Head of caudate nucleus (tissue), 42 donors: Measurements from ENCODE around the gene MOB2.

ENCODE experiments used
- DNase-seq, 42 donors: peaks; one replicate each; pipeline versions ENCODE4 v3.0.0 to v3.0.0-alpha.2; 2020 to 2021; ENCODE audit warnings: mixed read lengths in 7 of 42
- intact Hi-C: fragments of 100-400 bp; cut with DNase I; formaldehyde crosslinking; loops from one replicate; pipeline ENCODE4 v1.15.0; 2022

Gene MOB2

DNA sequence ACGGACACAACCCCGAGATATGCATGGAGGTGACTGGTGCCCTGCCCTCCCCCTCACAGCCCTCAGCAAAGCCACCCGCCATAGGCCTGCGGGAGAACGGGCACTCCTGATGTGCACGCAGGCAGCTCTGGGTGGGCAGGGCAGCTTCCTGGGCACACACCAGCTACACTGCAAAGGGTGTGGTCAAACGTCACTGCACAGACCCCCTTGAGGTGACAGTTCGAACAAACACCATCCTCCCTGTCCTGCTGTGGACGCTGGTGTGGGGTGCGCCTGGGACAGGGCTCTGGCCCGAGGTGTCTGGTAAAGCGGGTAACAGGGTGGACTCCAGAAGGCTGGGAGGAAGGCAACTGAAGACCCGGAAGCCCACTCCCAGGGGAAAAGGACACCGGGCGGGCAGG is 21.9 kb upstream of the MOB2 start:
- DNase-seq, result no peak

DNA sequence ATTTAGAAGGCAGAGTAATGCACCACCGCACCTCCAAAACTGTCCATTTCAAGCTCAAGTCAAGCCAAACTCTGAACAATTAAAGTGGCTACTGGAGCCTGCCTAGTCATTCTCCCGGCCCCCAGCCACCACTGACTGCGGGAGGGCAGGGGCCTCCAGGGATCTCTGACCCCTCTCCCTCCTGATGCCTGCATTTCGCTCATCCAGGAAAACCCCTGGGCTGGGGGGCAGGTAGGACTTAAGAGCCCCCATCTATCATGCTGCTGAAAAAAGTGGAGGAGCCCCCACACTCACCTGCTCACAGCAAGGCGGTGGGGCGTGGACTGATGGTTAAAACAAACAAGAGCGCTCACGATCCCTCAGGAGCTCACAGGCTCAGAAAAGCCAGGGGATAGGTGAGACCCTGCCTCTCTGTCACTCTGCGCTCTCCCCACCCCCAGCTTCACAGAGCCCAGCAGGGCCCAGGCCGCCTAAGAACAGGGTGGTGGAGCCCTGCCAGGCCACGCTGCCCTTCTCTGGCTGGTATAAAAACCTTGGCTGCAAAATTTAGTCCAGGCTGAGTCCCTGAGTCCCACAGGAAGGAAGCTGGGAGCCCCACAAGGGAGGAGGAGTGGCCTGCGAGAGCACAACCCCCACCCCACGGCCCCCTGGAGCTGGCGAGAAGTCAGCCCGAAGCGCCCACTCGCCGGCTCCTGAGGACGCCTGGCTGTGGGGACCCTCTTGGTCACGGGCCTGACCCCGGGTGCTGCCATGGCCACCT is 21.0 kb upstream of the MOB2 start:
- intact Hi-C loops, result no loop called here
- peak in 7 of 42 donors; percentile 24 to 73 (median 39) for DNase-seq

More for the DNA sequence above, 21.9 kb upstream of the MOB2 start:
- intact Hi-C loops, result no loop called here

DNA sequence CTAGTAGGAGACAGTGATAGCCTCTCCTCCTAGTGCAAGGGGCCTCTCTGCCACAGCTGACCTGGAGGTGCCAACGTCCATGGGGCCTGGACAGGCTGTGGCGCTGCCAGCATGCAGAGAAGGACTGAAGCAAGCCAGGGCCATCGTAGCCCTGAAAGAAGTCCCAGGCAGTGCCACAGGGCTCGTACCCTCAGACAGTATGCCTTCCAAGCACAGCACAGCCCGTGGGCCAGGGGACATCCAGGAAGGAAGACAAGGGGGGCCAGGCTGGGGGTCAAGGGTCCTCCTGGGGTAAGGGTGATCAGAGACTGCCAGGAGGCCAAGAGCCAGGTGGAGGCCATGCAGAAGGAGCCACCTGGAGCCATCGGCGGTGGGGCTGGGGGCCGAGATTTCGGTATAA is 20.4 kb upstream of the MOB2 start:
- DNase-seq, result no peak
- intact Hi-C loops, result no loop called here

- DNase-seq, result no peak
- intact Hi-C loops, result no loop called here
Measured at GRCh38 chr11:1505480-1505879, 18.9 kb upstream of the MOB2 start.

DNA sequence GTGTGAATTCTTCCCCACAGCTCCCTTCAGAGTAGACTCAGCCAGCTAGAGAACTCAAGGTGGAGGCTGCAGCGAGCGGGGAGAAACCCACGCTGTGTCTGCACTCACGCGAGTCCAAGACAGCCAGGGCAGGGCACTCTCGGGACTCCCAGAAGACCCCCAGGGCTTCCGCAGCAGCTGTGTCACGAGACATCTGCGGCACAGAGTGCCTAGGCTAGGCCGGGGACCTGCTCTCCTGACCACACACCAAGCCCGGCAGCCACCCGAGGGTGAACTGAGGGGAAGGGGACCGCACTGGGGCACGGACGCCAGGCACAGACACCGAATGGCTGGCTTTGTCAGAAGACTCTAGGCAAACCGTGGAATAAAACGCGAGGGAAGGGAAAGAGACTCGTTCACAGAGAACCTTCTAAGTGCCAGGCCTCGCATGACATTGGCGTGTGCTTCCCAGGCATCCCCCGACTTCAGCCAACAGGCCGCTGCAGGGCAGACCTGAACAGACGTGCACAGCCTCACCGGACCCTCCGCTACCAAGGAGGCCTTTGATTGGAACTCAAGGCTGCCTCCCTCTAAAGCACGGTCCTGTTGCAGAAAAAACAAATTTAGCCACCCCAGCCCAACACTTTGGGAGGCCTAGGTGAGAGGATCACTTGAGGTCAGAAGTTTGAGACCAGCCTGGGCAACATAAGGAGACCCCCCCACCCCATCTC is 18.2 kb upstream of the MOB2 start:
- intact Hi-C loops, result no loop called here
- DNase-seq, result no peak

- DNase-seq, result no peak
- intact Hi-C loops, result no loop called here
Measured at GRCh38 chr11:1504138-1504537, 17.6 kb upstream of the MOB2 start.

- DNase-seq, result peak in 40 of 42 donors; percentile 25 to 83 (median 56)
- intact Hi-C loops, result no loop called here
Measured at GRCh38 chr11:1503708-1504104, 17.1 kb upstream of the MOB2 start.

DNA sequence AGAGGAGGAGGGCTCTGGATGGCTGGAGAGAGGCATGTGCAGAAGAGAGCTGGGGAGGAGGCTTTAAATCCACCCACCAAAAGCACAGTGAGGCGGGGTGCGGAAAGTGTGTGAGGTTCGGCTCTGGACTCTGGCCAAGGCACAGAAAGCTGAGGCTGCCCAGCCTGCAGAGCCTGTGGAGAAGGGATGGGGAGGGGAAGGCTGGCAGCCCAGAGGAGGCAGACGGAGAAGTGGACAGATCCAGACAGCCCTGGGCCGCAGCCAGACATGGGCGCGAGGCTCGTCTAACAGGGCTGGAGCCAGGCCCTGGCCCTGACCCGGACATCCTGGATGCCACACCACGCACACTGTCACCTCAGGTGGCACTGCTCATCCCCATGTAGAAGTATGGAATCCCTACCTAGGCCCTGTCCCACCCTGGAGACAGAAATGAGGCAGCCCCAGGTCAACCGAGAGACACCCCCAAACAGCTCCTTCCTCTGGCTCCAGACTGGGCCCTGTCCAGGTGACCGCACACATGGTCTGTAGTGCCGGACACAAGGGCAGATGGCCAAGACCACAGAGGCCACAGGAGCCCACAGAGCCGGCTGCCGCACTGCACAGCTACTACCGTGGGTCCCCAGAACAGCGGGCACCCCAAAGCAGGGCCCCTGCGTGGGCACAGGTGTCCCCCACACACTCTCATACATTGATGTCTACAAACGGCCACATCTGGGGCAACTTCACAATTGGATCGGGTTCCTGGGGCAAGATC is 16.6 kb upstream of the MOB2 start:
- peak in 41 of 42 donors; percentile 32 to 83 (median 63) for DNase-seq
- intact Hi-C loops, result no loop called here

DNA sequence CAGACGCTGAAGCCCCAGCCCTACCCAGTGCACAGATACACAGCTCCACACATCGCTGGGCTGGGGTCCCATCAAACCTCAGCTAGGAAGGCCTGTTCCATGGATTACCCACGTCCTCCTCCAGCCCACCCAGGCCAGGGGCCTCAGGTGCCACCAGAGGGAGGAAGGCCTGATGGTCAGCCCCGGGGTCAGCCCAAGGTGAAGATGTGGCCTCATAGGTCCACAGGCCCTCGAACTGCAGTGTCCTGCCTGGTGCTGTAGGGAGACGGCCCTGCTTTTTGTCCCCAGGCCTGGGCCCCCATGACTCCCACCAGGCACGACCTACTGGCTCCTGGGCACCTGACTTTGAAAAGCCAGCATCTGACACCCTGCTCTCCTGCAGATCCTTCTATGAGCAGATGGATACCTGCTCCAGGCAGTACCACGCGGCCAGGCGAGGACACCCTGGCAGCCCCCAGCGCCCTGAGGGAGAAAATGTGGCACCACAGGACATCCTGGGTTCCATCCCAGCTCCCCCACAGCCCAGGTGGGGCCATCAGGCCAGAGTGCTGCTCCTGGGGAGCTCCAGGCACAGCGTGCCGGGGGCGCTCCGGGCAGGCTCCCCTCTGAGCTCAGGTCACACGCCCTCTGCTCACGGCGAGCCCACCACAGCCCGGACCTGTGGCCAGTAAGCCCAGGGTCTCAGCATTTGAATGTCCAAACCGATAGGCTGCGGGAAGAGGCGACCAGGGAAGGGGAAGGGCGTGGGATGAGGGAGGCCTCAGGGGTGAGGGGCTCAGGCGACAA is 15.8 kb upstream of the MOB2 start:
- no peak for DNase-seq
- intact Hi-C loops, result no loop called here

GRCh38 chr11:1501421-1502167 is 15.0 kb upstream of the MOB2 start:
- intact Hi-C loops, result no loop called here
- peak in 1 of 42 donors; percentile 40 for DNase-seq

- no peak for DNase-seq
- intact Hi-C loops, result no loop called here
Measured at GRCh38 chr11:1500466-1501420, 14.2 kb upstream of the MOB2 start.

- DNase-seq, result no peak
- intact Hi-C loops, result no loop called here
Measured at GRCh38 chr11:1499899-1500298, 13.3 kb upstream of the MOB2 start.

GRCh38 chr11:1499261-1499890 is 12.8 kb upstream of the MOB2 start:
- intact Hi-C loops, result no loop called here
- DNase-seq, result peak in 1 of 42 donors; percentile 2

DNA sequence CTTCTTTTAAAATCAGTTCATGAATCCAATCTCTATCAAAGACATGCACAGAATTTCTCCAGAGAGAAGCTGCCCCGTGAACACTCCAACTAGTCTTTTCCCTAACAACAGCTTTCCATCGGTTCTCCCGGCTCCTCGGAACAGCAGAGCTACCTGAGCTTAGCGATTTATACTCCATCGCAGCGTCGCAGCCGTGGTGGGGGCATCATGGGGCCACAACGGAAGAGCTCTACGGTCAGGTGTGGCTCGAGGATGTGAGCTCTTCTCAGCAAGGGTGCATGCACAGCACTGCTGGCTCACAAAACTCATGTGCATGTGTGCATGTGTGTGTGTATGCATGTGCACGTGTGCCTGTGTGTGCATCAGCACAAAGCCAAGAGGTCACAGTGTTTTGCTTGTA is 11.7 kb upstream of the MOB2 start:
- no peak for DNase-seq
- intact Hi-C loops, result no loop called here

DNA sequence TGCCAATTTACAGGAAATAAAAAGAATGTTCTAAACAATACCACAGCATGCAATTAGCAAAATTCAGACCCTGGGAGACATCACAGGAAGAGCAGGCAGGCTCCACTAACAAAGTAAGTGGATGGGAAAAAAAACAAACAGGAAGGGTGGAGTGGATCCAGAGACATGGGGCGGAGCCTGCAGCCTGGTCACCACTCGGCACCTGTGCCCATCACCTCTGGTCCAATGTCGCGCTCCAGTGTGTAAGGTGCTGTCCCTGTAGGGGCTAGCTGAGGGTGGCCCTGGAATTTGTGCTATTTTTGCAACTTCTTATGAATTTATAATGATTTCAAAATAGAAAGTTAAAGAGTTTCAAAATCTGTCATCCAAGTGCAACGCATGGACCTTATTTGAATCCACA is 11.0 kb upstream of the MOB2 start:
- no peak for DNase-seq

DNA sequence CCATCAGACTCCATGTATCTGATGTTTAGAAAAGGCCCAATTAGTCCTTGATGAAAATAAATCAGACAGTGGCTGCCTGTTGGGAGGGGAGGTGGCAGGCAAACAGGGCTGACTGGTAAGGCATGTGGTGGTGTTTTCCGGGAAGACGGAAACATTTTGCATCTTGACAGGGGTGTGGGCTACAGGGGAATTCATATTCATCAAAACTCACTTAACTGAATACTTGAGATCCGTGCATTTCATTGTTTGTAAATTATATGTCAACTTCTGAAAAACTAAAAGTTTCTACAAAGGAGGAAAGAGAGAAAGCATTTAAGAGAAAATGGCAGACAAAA is 10.1 kb upstream of the MOB2 start:
- no peak for DNase-seq
- intact Hi-C loops, result no loop called here

More for the DNA sequence above, 11.0 kb upstream of the MOB2 start:
- intact Hi-C loops, result no loop called here

GRCh38 chr11:1496091-1496760 is 9.6 kb upstream of the MOB2 start:
- no peak for DNase-seq
- intact Hi-C loops, result no loop called here
